ENCODE data around the gene IMPACT. TPM values are rescaled to one million over a fixed set of nuclear protein-coding genes. Genes with fewer than 3 reads are reported as not detected.

Gene IMPACT
- 10 to 100 TPM in 1 of 2 experiments, 1 to 10 TPM in 1; 8.4 to 10.6 TPM for total RNA-seq
- polyA plus RNA-seq (2013, experiment 1 of 2), result 13.8 TPM
- polyA plus RNA-seq (2013, experiment 2 of 2), result 13.9 TPM
- 7.2 to 42.9 (median 23.1) reads per million in 172 experiments for total RNA-seq

- peak; percentile 52 to 91 (median 74) for DNase-seq
- Mint-ChIP-seq H3K4me3 (peak within 1 kb of the TSS; percentile 90), H3K9me3 (peaks cover 7% of the 10 kb centered on the region), H3K36me3 (ENCODE audit: low read depth) (peaks cover 29% of the 10 kb centered on the region), H3K27ac (peak within 1 kb of the TSS; percentile 72), H3K27me3 (peaks cover 30% of the 10 kb centered on the region), H3K4me1 (ENCODE audit: low read depth) (peaks cover 32% of the 10 kb centered on the region)
- H3K4me1 ChIP-seq (ENCODE audit: insufficient read depth, low read length), result peaks cover 17% of the 10 kb centered on the region
- POLR2A ChIA-PET, result interaction anchor here (0.5 to 1.4 kb wide), 5 partner anchors 10 to 973 kb away, joined by 3 to 6 read pairs (median 3); partner anchors contain the start of gene OSBPL1A
- peak; percentile 86 for ATAC-seq (ENCODE audit: poor library complexity)
- H3K27me3 ChIP-seq (ENCODE audit: control insufficient read depth in 1 of 2, insufficient read depth in 2 of 2, low read length in 2 of 2), result peaks cover 0 to 12% of the 10 kb centered on the region in 2 experiments
- no peak within 1 kb of the TSS for H3K27ac ChIP-seq (ENCODE audit: low read depth in 1 of 2, low read length in 2 of 2)
- intact Hi-C loops (cut with DNase I, micrococcal nuclease), result loop anchor here in 1 of 2 experiments (5.0 to 10.0 kb wide), 2 partner anchors 34 to 842 kb away; partner anchors contain the start of gene NPC1
- CTCF ChIA-PET, result no interaction called here
- TF ChIP-seq, protein P1, sequence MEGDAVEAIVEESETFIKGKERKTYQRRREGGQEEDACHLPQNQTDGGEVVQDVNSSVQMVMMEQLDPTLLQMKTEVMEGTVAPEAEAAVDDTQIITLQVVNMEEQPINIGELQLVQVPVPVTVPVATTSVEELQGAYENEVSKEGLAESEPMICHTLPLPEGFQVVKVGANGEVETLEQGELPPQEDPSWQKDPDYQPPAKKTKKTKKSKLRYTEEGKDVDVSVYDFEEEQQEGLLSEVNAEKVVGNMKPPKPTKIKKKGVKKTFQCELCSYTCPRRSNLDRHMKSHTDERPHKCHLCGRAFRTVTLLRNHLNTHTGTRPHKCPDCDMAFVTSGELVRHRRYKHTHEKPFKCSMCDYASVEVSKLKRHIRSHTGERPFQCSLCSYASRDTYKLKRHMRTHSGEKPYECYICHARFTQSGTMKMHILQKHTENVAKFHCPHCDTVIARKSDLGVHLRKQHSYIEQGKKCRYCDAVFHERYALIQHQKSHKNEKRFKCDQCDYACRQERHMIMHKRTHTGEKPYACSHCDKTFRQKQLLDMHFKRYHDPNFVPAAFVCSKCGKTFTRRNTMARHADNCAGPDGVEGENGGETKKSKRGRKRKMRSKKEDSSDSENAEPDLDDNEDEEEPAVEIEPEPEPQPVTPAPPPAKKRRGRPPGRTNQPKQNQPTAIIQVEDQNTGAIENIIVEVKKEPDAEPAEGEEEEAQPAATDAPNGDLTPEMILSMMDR (IDR thresholded peaks at IDR 0.05), result no peak
- peaks cover 0 to 5% of the 10 kb centered on the region in 2 experiments for H3K9me3 ChIP-seq (ENCODE audit: control insufficient read depth in 1 of 2, insufficient read depth in 1 of 2, low read length in 2 of 2)
- H3K4me3 ChIP-seq (ENCODE audit: low read length), result peak within 1 kb of the TSS; percentile 74
- no peaks in the 10 kb centered on the region for H3K36me3 ChIP-seq (ENCODE audit: insufficient read depth, low read length)
These were observed at the start of gene IMPACT for GRCh38 chr18:24426398-24427294. Gene IMPACT (plus strand): TSS chr18:24426670. CDS start chr18:24426757, 87 bp downstream.

DNA sequence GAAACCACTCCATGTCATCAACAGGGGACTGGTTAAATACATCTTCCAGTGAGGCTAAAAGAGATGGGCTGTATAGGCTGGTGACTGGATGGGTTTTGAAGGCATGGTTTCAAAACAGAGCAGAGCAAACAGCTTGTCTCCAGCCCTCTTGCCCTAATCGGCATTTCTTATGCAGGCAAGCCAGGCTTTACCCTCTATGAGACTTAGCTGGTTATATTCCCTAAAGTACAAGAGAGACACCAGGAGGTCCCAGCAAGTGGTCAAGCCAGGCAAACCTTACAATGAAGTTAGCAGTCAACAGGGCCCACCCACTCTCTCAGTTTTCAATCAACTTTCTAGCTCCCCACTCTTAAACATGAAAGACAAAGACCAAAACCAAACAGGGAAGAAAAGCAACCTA lies 47.9 kb upstream of the IMPACT start:
- no peak overlapping the region for H3K27ac Mint-ChIP-seq
- no peak overlapping the region for H3K4me3 ChIP-seq (ENCODE audit: low read length)
- H3K4me1 Mint-ChIP-seq (ENCODE audit: low read depth), result no peaks in the 10 kb centered on the region
- no peak for ATAC-seq (ENCODE audit: poor library complexity)
- peaks cover 10% of the 10 kb centered on the region for H3K36me3 Mint-ChIP-seq (ENCODE audit: low read depth)
- no peak overlapping the region for H3K27ac ChIP-seq (ENCODE audit: low read depth in 1 of 2, low read length in 2 of 2)
- no peaks in the 10 kb centered on the region for H3K9me3 ChIP-seq (ENCODE audit: control insufficient read depth in 1 of 2, insufficient read depth in 1 of 2, low read length in 2 of 2)
- POLR2A ChIA-PET, result no interaction called here
- H3K4me1 ChIP-seq (ENCODE audit: insufficient read depth, low read length), result no peaks in the 10 kb centered on the region
- TF ChIP-seq, protein P1 (IDR thresholded peaks at IDR 0.05), result no peak
- no peaks in the 10 kb centered on the region for H3K27me3 ChIP-seq (ENCODE audit: control insufficient read depth in 1 of 2, insufficient read depth in 2 of 2, low read length in 2 of 2)
- no peaks in the 10 kb centered on the region for H3K9me3 Mint-ChIP-seq
- H3K36me3 ChIP-seq (ENCODE audit: insufficient read depth, low read length), result no peaks in the 10 kb centered on the region
- CTCF ChIA-PET, result no interaction called here
- no peaks in the 10 kb centered on the region for H3K27me3 Mint-ChIP-seq
- intact Hi-C loops (cut with DNase I, micrococcal nuclease), result no loop called here
- DNase-seq, result no peak
- no peak overlapping the region for H3K4me3 Mint-ChIP-seq

GRCh38 chr18:24380163-24380747 lies 46.2 kb upstream of the IMPACT start:
- Mint-ChIP-seq H3K9me3 (no peaks in the 10 kb centered on the region), H3K4me1 (ENCODE audit: low read depth) (no peaks in the 10 kb centered on the region), H3K4me3 (no peak overlapping the region), H3K27me3 (no peaks in the 10 kb centered on the region), H3K36me3 (ENCODE audit: low read depth) (peaks cover 4% of the 10 kb centered on the region), H3K27ac (no peak overlapping the region)
- DNase-seq, result no peak
- Histone ChIP-seq H3K36me3 (ENCODE audit: insufficient read depth, low read length) (no peaks in the 10 kb centered on the region), H3K4me1 (ENCODE audit: insufficient read depth, low read length) (no peaks in the 10 kb centered on the region), H3K27me3 (ENCODE audit: control insufficient read depth in 1 of 2, insufficient read depth in 2 of 2, low read length in 2 of 2) (no peaks in the 10 kb centered on the region), H3K4me3 (ENCODE audit: low read length) (no peak overlapping the region), H3K9me3 (ENCODE audit: control insufficient read depth in 1 of 2, insufficient read depth in 1 of 2, low read length in 2 of 2) (no peaks in the 10 kb centered on the region), H3K27ac (ENCODE audit: low read depth in 1 of 2, low read length in 2 of 2) (no peak overlapping the region)
- ChIA-PET CTCF (no interaction called here), POLR2A (no interaction called here)
- TF ChIP-seq, protein P1 (IDR thresholded peaks at IDR 0.05), result no peak
- intact Hi-C loops (cut with DNase I, micrococcal nuclease), result no loop called here
- no peak for ATAC-seq (ENCODE audit: poor library complexity)
